ENCODE measurements around the gene MATN3. TPM values are rescaled to one million over a fixed set of nuclear protein-coding genes. Genes with fewer than 3 reads are reported as not detected.

The MATN3 gene
- polyA plus RNA-seq, 1 donor (not counting 4 experiments of a cell fraction or from before 2014, with no cell fraction given): 1.4 TPM

- no peak for FAIRE-seq
- H3K36me3 ChIP-seq (ENCODE audit: control insufficient read depth in 2 of 2, extremely low read depth in 1 of 2, insufficient read depth in 2 of 2, low read length in 2 of 2): no peaks in the 10 kb centered on the region
- no peak for DNase-seq (ENCODE audit: low read depth, low spot score)
Measured at GRCh38 chr2:19988600-19988999, 23.9 kb downstream of the MATN3 start.

DNA sequence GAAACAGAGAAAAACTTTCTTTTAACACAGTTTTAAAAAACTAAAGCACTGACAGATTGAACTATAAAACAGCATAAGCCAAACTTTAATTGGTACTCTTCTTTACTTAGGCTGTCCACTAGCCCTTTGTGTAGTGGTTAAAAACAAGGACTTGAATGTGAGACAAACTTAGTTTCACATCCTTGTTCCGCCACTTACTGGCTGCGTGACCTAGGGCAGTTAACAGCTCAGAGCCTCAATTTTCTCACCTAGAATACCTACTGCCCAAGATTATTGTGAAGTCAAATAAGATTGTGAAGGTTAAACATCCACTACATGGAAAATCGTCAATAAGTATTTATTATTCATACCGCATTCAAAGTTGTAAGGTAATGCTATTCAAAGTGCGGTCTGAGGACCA, 24.5 kb downstream of the MATN3 start:
- no peak overlapping the region for H3K27ac ChIP-seq (ENCODE audit: control insufficient read depth, insufficient read depth, low read length)
- H2AFZ ChIP-seq (ENCODE audit: control insufficient read depth, low read length): no peak overlapping the region
- H3K79me2 ChIP-seq (ENCODE audit: control insufficient read depth, insufficient read depth, low read length): peaks cover 8% of the 10 kb centered on the region
- no peak overlapping the region for H3K9ac ChIP-seq (ENCODE audit: control insufficient read depth, extremely low read depth, insufficient read depth, low read length)
- DNase-seq (ENCODE audit: low read depth, low spot score) (no peak), FAIRE-seq (no peak)
- H3K4me3 ChIP-seq (ENCODE audit: control insufficient read depth in 2 of 3, extremely low read depth in 1 of 3, insufficient read depth in 2 of 3, low read depth in 1 of 3, low read length in 3 of 3): no peak overlapping the region
- no peaks in the 10 kb centered on the region for H3K9me1 ChIP-seq (ENCODE audit: control insufficient read depth, extremely low read depth, insufficient read depth, low read length)
- H3K4me1 ChIP-seq (ENCODE audit: control insufficient read depth, extremely low read depth, insufficient read depth, low read length): peaks cover 15% of the 10 kb centered on the region
- dilution Hi-C loops (cut with MboI; ENCODE audit: extremely low pct_ligation_motif_present, low sequenced_read_pairs): no loop called here
- no peak for TF ChIP-seq CTCF (optimal IDR thresholded peaks at IDR 0.05 in 1 of 3, IDR thresholded peaks at IDR 0.05 in 1 of 3, conservative IDR thresholded peaks at IDR 0.05 in 1 of 3; ENCODE audit: extremely low read depth in 1 of 3, insufficient read depth in 2 of 3, low read length in 3 of 3)
- TF ChIP-seq EZH2 (IDR thresholded peaks at IDR 0.05; ENCODE audit: low read length): no peak
- H3K4me2 ChIP-seq (ENCODE audit: control insufficient read depth, extremely low read depth, insufficient read depth, low read depth, low read length): no peak overlapping the region
- no peaks in the 10 kb centered on the region for H3K36me3 ChIP-seq (ENCODE audit: control insufficient read depth in 2 of 2, extremely low read depth in 1 of 2, insufficient read depth in 2 of 2, low read length in 2 of 2)
- H3K9me3 ChIP-seq (ENCODE audit: control insufficient read depth, low read depth, low read length): no peaks in the 10 kb centered on the region
- no peaks in the 10 kb centered on the region for H4K20me1 ChIP-seq (ENCODE audit: control insufficient read depth, extremely low read depth, insufficient read depth, low read length)
- no peaks in the 10 kb centered on the region for H3K27me3 ChIP-seq (ENCODE audit: control insufficient read depth, extremely low read depth, insufficient read depth, low read length)

More at GRCh38 chr2:19988600-19988999, 23.9 kb downstream of the MATN3 start:
- Histone ChIP-seq H2AFZ (ENCODE audit: control insufficient read depth, low read length) (no peak overlapping the region), H4K20me1 (ENCODE audit: control insufficient read depth, extremely low read depth, insufficient read depth, low read length) (no peaks in the 10 kb centered on the region), H3K9me3 (ENCODE audit: control insufficient read depth, low read depth, low read length) (no peaks in the 10 kb centered on the region), H3K79me2 (ENCODE audit: control insufficient read depth, insufficient read depth, low read length) (peaks cover 8% of the 10 kb centered on the region), H3K27me3 (ENCODE audit: control insufficient read depth, extremely low read depth, insufficient read depth, low read length) (no peaks in the 10 kb centered on the region), H3K4me3 (ENCODE audit: control insufficient read depth in 2 of 3, extremely low read depth in 1 of 3, insufficient read depth in 2 of 3, low read depth in 1 of 3, low read length in 3 of 3) (peak overlapping the region in 1 of 3 experiments; percentile 90), H3K9ac (ENCODE audit: control insufficient read depth, extremely low read depth, insufficient read depth, low read length) (no peak overlapping the region), H3K9me1 (ENCODE audit: control insufficient read depth, extremely low read depth, insufficient read depth, low read length) (no peaks in the 10 kb centered on the region), H3K4me1 (ENCODE audit: control insufficient read depth, extremely low read depth, insufficient read depth, low read length) (peaks cover 15% of the 10 kb centered on the region), H3K4me2 (ENCODE audit: control insufficient read depth, extremely low read depth, insufficient read depth, low read depth, low read length) (peak overlapping the region; percentile 89), H3K27ac (ENCODE audit: control insufficient read depth, insufficient read depth, low read length) (no peak overlapping the region)
- dilution Hi-C loops (cut with MboI; ENCODE audit: extremely low pct_ligation_motif_present, low sequenced_read_pairs): no loop called here
- TF ChIP-seq CTCF (optimal IDR thresholded peaks at IDR 0.05 in 1 of 3, IDR thresholded peaks at IDR 0.05 in 1 of 3, conservative IDR thresholded peaks at IDR 0.05 in 1 of 3; ENCODE audit: extremely low read depth in 1 of 3, insufficient read depth in 2 of 3, low read length in 3 of 3) (no peak), EZH2 (IDR thresholded peaks at IDR 0.05; ENCODE audit: low read length) (no peak)

All from keratinocyte (primary cell).